ENCODE data around the gene COASY.
A peak's percentile ranks its signal among the peaks of the same experiment; 100 is the strongest.

GRCh38 chr17:42608305-42609181 lies 46.6 kb downstream of the COASY start:
- TF ChIP-seq CTCF (IDR thresholded peaks at IDR 0.05) (peak in 1 of 6 experiments; percentile 20), POLR2A (IDR thresholded peaks at IDR 0.05) (no peak)
